Liver (tissue), 3 donors: Measurements from ENCODE around the gene CDH4.

Source experiments
- EGR1 ChIP-seq, 2 donors: IDR thresholded peaks; 2 replicates each; pipeline ENCODE4 v1.6.1; 2016 to 2018; ENCODE audit warnings: antibody characterized with exemption in 2 of 2, low read depth in 2 of 2
- JUND ChIP-seq, 2 donors: IDR thresholded peaks; 2 replicates each; pipeline ENCODE4 v1.6.1; 2016; ENCODE audit warnings: antibody characterized with exemption in 2 of 2
- RAD21 ChIP-seq, 2 donors: IDR thresholded peaks; 2 replicates each; pipeline ENCODE4 v1.6.1; 2016; ENCODE audit warnings: antibody characterized with exemption in 2 of 2, mild to moderate bottlenecking in 2 of 2
- REST ChIP-seq: IDR thresholded peaks from 2 replicates; pipeline ENCODE4 v1.6.1; 2016; ENCODE audit warnings: antibody characterized with exemption, mild to moderate bottlenecking
- SP1 ChIP-seq: IDR thresholded peaks from 2 replicates; pipeline ENCODE4 v1.6.1; 2018; ENCODE audit warnings: antibody characterized with exemption, mild to moderate bottlenecking
- TAF1 ChIP-seq: conservative IDR thresholded peaks from 2 replicates; pipeline ENCODE4 v1.6.1; 2016; ENCODE audit warnings: antibody characterized with exemption, mild to moderate bottlenecking
- YY1 ChIP-seq: IDR thresholded peaks from 2 replicates; pipeline ENCODE4 v1.6.1; 2016; ENCODE audit warnings: antibody characterized with exemption, mild to moderate bottlenecking
- TF ChIP-seq, protein P1 (sequence below): fragments of 150-350 bp; IDR thresholded peaks from 2 replicates; pipeline ENCODE4 v1.5.1; 2017; ENCODE audit warnings: improper control_type of control experiment, low read depth, low read length; ENCODE audit not compliant: missing input control
- TF ChIP-seq, protein P2 (sequence below): IDR thresholded peaks from 2 replicates; pipeline ENCODE4 v1.6.1; 2016; ENCODE audit warnings: antibody characterized with exemption
- donor health status: healthy.
- donor health status: healthy.

GRCh38 chr20:61924211-61924857 is 672.3 kb downstream of the CDH4 start:
- TF ChIP-seq, protein P1, sequence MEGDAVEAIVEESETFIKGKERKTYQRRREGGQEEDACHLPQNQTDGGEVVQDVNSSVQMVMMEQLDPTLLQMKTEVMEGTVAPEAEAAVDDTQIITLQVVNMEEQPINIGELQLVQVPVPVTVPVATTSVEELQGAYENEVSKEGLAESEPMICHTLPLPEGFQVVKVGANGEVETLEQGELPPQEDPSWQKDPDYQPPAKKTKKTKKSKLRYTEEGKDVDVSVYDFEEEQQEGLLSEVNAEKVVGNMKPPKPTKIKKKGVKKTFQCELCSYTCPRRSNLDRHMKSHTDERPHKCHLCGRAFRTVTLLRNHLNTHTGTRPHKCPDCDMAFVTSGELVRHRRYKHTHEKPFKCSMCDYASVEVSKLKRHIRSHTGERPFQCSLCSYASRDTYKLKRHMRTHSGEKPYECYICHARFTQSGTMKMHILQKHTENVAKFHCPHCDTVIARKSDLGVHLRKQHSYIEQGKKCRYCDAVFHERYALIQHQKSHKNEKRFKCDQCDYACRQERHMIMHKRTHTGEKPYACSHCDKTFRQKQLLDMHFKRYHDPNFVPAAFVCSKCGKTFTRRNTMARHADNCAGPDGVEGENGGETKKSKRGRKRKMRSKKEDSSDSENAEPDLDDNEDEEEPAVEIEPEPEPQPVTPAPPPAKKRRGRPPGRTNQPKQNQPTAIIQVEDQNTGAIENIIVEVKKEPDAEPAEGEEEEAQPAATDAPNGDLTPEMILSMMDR: no peak
- TF ChIP-seq SP1: no peak
- TF ChIP-seq RAD21 (IDR thresholded peaks at IDR 0.05): no peak
- no peak for TF ChIP-seq REST
- TF ChIP-seq TAF1: no peak
- TF ChIP-seq JUND (IDR thresholded peaks at IDR 0.05): no peak
- TF ChIP-seq YY1: no peak
- TF ChIP-seq, protein P2, sequence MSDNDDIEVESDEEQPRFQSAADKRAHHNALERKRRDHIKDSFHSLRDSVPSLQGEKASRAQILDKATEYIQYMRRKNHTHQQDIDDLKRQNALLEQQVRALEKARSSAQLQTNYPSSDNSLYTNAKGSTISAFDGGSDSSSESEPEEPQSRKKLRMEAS: no peak
- no peak for TF ChIP-seq EGR1 (IDR thresholded peaks at IDR 0.05; ENCODE audit: low read depth in 2 of 2)
